Heart left ventricle (tissue), 16 donors: Measurements from ENCODE around the gene SLC9A9. TPM values are rescaled to one million over a fixed set of nuclear protein-coding genes. Genes with fewer than 3 reads are reported as not detected.

Experiments
- ATAC-seq, 4 donors: fragments of 200-7000 bp; cut with Tn5 transposase; one replicate each; pipeline ENCODE4 v1.9.1; 2020 to 2022; ENCODE audit warnings: moderate library complexity in 4 of 4, mild to moderate bottlenecking in 3 of 4, moderate number of reproducible peaks in 1 of 4
- DNase-seq, 5 donors: peaks; one replicate each; pipeline ENCODE4 v3.0.0-alpha.2; 2020
- H3K27ac ChIP-seq, 12 donors: fragments of 200-600 bp; sonication (generic) in 4 of 12; one replicate each; pipeline versions ENCODE4 v1.5.0 to v1.8.0; 2016 to 2022; ENCODE audit warnings: mild to moderate bottlenecking in 2 of 12
- H3K27me3 ChIP-seq, 9 donors: fragments of 200-600 bp; sonication (generic) in 2 of 9; one replicate each; pipeline versions ENCODE4 v1.5.1 to v1.8.0; 2016 to 2022; ENCODE audit warnings: mild to moderate bottlenecking in 3 of 9
- H3K36me3 ChIP-seq, 9 donors: fragments of 200-600 bp; sonication (generic) in 2 of 9; one replicate each; pipeline versions ENCODE4 v1.5.0 to v1.8.0; 2018 to 2022; ENCODE audit warnings: mild to moderate bottlenecking in 2 of 9
- H3K4me1 ChIP-seq, 12 donors: fragments of 200-600 bp; sonication (generic) in 4 of 12; one replicate each; pipeline versions ENCODE4 v1.5.0 to v1.8.0; 2016 to 2022; ENCODE audit warnings: mild to moderate bottlenecking in 3 of 12
- H3K4me3 ChIP-seq, 12 donors: fragments of 200-600 bp; sonication (generic) in 4 of 12; one replicate each; pipeline versions ENCODE4 v1.5.0 to v1.8.0; 2017 to 2022; ENCODE audit warnings: mild to moderate bottlenecking in 9 of 12, moderate library complexity in 4 of 12
- H3K9me3 ChIP-seq, 12 donors: fragments of 200-600 bp; sonication (generic) in 4 of 12; one replicate each; pipeline versions ENCODE4 v1.5.0 to v1.8.0; 2016 to 2022; ENCODE audit warnings: mild to moderate bottlenecking in 1 of 12
- CTCF ChIP-seq, 12 donors: fragments of 200-600 bp; sonication (generic) in 4 of 12; IDR thresholded peaks; one replicate each; pipeline versions ENCODE4 v1.5.0 to v1.8.0; 2018 to 2022; ENCODE audit warnings: antibody characterized with exemption in 12 of 12, mild to moderate bottlenecking in 5 of 12
- POLR2A ChIP-seq, 2 donors: fragments of 450-650 bp; IDR thresholded peaks; one replicate each; pipeline ENCODE4 v1.6.1; 2017; ENCODE audit warnings: antibody characterized with exemption in 2 of 2, mild to moderate bottlenecking in 2 of 2, moderate library complexity in 2 of 2
- WGBS, 4 donors: extraction: QIAGEN DNeasy Blood & Tissue Kit in 2 of 4; methylation state at CpG; one replicate each; pipeline versions ENCODE4 v1.1.5 to v1.1.7; 2013 to 2018; 5-methylcytosine and 5-hydroxymethylcytosine counted together
- intact Hi-C, 10 donors: fragments of 100-400 bp; cut with DNase I; formaldehyde crosslinking; loops; one replicate each; pipeline versions ENCODE4 v1.11.1 to v1.14.2; 2022
- polyA plus RNA-seq, 2 donors: library from polyadenylated mRNA; stranded (reverse); fragments of 200-250 nt; gene quantifications; one replicate each; pipeline ENCODE4 v1.2.3, GENCODE V29; 2013
- total RNA-seq, 9 donors: library from RNA; depleted of rRNA in 2 of 9; stranded (reverse); fragments of >200 nt in 2 of 9; fragmentation: NEBNext Ultra II Directional in 3 of 9; extraction: Animal tissue kit (Norgen Biotek cat#: 25700) in 3 of 9; gene quantifications; one replicate each; pipeline versions ENCODE4 v1.1.0 to v1.2.4, GENCODE V29; 2016 to 2023
- donor health status: ischemic (EF 13 %, LVEDD 7.1; RV severe dilation, severe dysfunction).
- donor health status: healthy with polysubstance abuse.
- donor health status: DM: no; HTN: yes; CAD: no.
- donor health status: DM: no; HTN: no; CAD: no.
- donor health status: ischemic (EF 25% LVEDD 6.9; RV normal size, moderate dysfunction).
- donor health status: ischemic (EF 25% LVEDD 5.7; RV mildly dilated, moderate dysfunction).
- donor health status: healthy.
- donor health status: DM: yes; HTN: yes; CAD: no.
- donor health status: ischemic (EF 35%, LVEDD 5.7; RV mildly dilated, moderate dysfunction).
- donor health status: nonischemic (EF 11% LVEDD 7.7; RV severe dilation, severe dysfunction).
- donor health status: DM: yes; HTN: yes; CAD: no.
- donor health status: PGD.
- donor health status: ischemic (EF 29% LVEDD 5.4; RV normal size, mild dysfunction).
- donor health status: nonischemic (EF 23%, LVEDD 6.1; RV moderate dilation, normal function).

SLC9A9 gene
- total and polyA plus RNA-seq, 11 donors, result 0.76 to 17.5 (median 3.3) TPM

DNA sequence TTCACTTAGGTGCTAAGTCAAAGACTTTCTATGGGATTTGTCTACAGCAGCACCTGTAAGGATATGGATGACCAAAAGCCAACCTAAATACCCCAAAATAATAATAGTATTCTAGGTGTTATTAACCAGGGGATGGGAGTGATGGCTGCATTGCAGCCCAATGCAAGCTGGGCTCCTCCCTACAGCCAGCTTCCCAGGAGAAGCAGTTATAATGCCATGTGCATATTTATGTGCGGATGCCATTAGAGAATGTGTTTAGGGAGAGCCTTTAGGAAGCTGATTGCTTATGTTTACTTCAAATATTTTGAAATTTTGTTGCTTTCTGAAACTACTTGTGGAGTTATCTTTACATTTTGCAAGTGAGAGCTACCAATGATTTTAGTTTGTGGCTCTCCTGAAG is 491.4 kb downstream of the SLC9A9 start:
- ATAC-seq (no peak), DNase-seq (no peak)
- TF ChIP-seq POLR2A (IDR thresholded peaks at IDR 0.05) (no peak), CTCF (IDR thresholded peaks at IDR 0.05) (no peak)
- Histone ChIP-seq H3K27me3 (no peaks in the 10 kb centered on the region), H3K4me3 (no peak overlapping the region), H3K27ac (no peak overlapping the region), H3K9me3 (no peaks in the 10 kb centered on the region), H3K36me3 (no peaks in the 10 kb centered on the region), H3K4me1 (peaks cover 0 to 17% (median 0%) of the 10 kb centered on the region in 12 donors)
- intact Hi-C loops, result no loop called here
- WGBS, 4 donors, result 95 to 100% (median 98%) methylated on average over 1 of the region's 1 CpG

DNA sequence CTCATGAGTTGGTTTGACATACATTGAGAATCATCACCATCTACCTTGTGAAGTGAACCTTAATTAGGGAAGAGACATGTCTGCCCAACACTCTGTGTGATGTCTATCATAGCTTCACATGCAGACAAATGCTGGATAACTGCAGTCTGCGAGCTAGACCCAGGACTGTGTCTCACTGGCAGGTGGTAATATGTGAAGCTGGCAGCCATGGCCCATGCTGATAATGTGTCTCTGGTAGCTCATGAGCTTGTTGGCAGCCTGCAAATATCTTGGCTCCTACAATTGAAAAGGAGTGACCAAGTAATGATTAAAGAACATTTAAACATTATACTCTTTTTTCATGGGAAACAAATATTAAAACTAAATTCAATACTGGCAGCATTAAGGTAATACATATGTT is 493.9 kb downstream of the SLC9A9 start:
- Histone ChIP-seq H3K27me3 (no peaks in the 10 kb centered on the region), H3K27ac (no peak overlapping the region), H3K4me3 (no peak overlapping the region), H3K9me3 (no peaks in the 10 kb centered on the region), H3K36me3 (no peaks in the 10 kb centered on the region), H3K4me1 (peaks cover 0 to 17% (median 0%) of the 10 kb centered on the region in 12 donors)
- 64 to 86% (median 78%) methylated on average over 1 of the region's 1 CpG for WGBS, 4 donors
- DNase-seq, result peak in 1 of 5 donors; percentile 43
- TF ChIP-seq CTCF (IDR thresholded peaks at IDR 0.05) (no peak), POLR2A (IDR thresholded peaks at IDR 0.05) (no peak)
- intact Hi-C loops, result no loop called here
- ATAC-seq, result peak; percentile 42 to 62 (median 58)

DNA sequence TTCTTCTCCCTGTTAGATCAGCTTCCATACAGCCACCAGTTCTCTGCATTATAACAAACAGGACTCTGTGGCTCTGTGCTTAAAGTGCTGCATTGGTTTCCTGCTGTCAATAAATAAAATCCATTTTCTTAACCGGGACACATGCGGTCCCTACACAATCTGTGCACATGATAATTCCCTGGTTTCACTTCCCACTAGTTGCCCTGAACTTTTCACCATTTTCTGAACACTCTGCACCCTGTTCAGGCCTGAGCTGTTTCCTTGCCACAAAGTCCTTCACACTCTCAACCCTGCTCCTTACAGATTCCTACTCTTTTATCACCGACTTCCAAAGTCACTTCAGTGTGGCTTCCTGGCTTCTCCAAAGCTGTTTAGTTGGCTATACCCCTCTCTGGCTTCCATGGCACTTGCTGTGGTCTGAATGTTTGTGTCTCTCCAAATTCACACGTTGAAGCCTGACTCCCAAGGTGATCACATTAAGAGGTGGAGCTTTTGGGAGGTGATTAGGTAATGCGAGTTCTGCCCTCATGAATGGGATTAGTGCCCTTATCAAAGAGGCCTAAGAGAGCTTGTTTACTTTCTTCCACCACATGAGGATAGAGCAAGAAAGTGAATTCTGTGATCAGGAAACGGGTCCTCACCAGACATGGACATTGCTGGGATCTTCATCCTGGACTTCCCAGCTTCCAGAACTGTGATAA is 495.3 kb downstream of the SLC9A9 start:
- 70 to 79% (median 75%) methylated on average over 6 of the region's 6 CpGs for WGBS, 4 donors
- Histone ChIP-seq H3K4me1 (peaks cover 0 to 17% (median 0%) of the 10 kb centered on the region in 12 donors), H3K36me3 (no peaks in the 10 kb centered on the region), H3K9me3 (no peaks in the 10 kb centered on the region), H3K27me3 (no peaks in the 10 kb centered on the region), H3K27ac (peak overlapping the region in 1 of 12 donors; percentile 32), H3K4me3 (no peak overlapping the region)
- intact Hi-C loops, result no loop called here
- DNase-seq (no peak), ATAC-seq (peak in 2 of 4 donors; percentile 52 to 55)
- TF ChIP-seq CTCF (IDR thresholded peaks at IDR 0.05), result no peak
- no peak for TF ChIP-seq POLR2A (IDR thresholded peaks at IDR 0.05)

DNA sequence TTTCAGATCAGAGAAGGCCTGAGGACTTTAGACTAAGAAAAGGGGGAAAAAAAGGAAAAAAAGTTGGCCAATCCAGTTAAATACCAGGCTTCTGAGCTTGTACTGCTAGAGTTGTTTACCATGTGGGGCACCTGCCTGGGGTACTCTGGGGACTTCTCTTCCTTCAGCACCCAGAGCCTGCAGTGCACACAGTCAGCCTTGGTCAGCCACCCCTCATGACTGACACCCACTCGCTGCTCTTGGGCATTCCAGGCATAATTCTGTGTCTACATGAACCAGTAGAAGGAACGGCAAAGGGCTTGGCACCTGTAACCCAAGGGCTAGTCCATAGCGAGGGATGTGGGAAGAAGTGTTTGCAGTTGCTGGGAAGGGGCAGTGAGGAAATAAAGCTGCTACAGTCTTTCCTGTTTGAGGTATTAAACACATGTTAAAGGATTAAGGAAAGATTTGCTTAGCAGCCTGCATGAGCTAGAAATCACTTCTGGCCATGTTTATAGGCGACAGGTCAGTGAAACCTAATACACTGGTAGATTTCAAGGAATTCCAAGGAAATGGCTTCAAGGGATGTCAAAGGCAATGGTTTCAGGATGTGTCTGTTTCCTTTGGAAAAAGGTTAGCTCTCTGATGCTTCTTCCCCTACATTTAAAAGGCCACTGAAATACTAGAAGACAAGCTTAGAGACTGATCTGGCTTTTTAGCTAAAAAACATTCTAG is 496.2 kb downstream of the SLC9A9 start:
- no peaks in the 10 kb centered on the region for H3K9me3 ChIP-seq
- ATAC-seq (peak in 2 of 4 donors; percentile 22 to 84), DNase-seq (no peak)
- TF ChIP-seq POLR2A (IDR thresholded peaks at IDR 0.05) (no peak), CTCF (IDR thresholded peaks at IDR 0.05) (no peak)
- no peaks in the 10 kb centered on the region for H3K27me3 ChIP-seq
- no peak overlapping the region for H3K4me3 ChIP-seq
- no peaks in the 10 kb centered on the region for H3K36me3 ChIP-seq
- 54 to 74% (median 55%) methylated on average over 4 of the region's 4 CpGs for WGBS, 4 donors
- peaks cover 0 to 17% (median 0%) of the 10 kb centered on the region in 12 donors for H3K4me1 ChIP-seq
- H3K27ac ChIP-seq, result peak overlapping the region in 1 of 12 donors; percentile 38
- intact Hi-C loops, result no loop called here
